ENCODE data around the gene PEAK1. TPM values are rescaled to one million over a fixed set of nuclear protein-coding genes. Genes with fewer than 3 reads are reported as not detected.

The PEAK1 gene
- polyA plus RNA-seq, 1 experiment: 40.7 TPM

- no peak for TF ChIP-seq CTCF (IDR thresholded peaks at IDR 0.05; ENCODE audit: insufficient read depth, low read depth, low read length)
- no peak for DNase-seq (ENCODE audit: low read depth)
- ChIA-PET CTCF (no interaction called here), POLR2A (no interaction called here)
- H3K4me3 ChIP-seq (ENCODE audit: low read depth, low read length): no peak overlapping the region
- H3K27me3 ChIP-seq (ENCODE audit: control insufficient read depth, insufficient read depth, low read length): no peaks in the 10 kb centered on the region
- H3K36me3 ChIP-seq (ENCODE audit: control insufficient read depth, insufficient read depth, low read length): no peaks in the 10 kb centered on the region; the same call in 1 of the 2 replicates
Observed at GRCh38 chr15:77361456-77361855, 58.4 kb downstream of the PEAK1 start.

- CTCF ChIA-PET: interaction anchor here (1.2 kb wide), 1 partner anchor 24 kb away, joined by 3 read pairs; no protein-coding TSS in a partner anchor
- POLR2A ChIA-PET: no interaction called here
- H3K27me3 ChIP-seq (ENCODE audit: control insufficient read depth, insufficient read depth, low read length): no peaks in the 10 kb centered on the region
- no peak for TF ChIP-seq CTCF (IDR thresholded peaks at IDR 0.05; ENCODE audit: insufficient read depth, low read depth, low read length)
- no peak overlapping the region for H3K4me3 ChIP-seq (ENCODE audit: low read depth, low read length)
- H3K36me3 ChIP-seq (ENCODE audit: control insufficient read depth, insufficient read depth, low read length): no peaks in the 10 kb centered on the region; the same call in 1 of the 2 replicates
- no peak for DNase-seq (ENCODE audit: low read depth)
Observed at GRCh38 chr15:77358545-77359240, 61.2 kb downstream of the PEAK1 start.

DNA sequence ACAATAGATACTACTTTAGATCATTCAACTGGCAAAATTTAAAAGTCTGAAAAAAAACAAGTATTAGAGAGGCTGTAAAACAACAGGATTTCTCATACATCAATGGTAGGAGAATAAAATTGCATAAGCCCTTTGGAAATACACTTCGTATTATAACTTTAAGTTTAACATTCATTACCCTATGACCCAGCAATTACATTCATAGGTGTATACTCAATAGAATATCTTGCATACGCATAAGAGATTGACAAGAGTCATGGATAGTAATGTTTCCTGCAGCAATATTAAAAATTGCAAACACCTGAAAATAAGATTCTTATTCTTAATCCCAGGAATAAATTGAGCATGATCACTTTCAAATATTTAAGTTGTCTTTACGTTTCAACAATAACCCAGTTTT is 63.6 kb downstream of the PEAK1 start:
- no peak for DNase-seq (ENCODE audit: low read depth)
- no peak for TF ChIP-seq CTCF (IDR thresholded peaks at IDR 0.05; ENCODE audit: insufficient read depth, low read depth, low read length)
- CTCF ChIA-PET: no interaction called here
- Histone ChIP-seq H3K4me3 (ENCODE audit: low read depth, low read length) (no peak overlapping the region), H3K27me3 (ENCODE audit: control insufficient read depth, insufficient read depth, low read length) (no peaks in the 10 kb centered on the region), H3K36me3 (ENCODE audit: control insufficient read depth, insufficient read depth, low read length) (no peaks in the 10 kb centered on the region)
- POLR2A ChIA-PET: interaction anchor here (0.6 to 0.7 kb wide), 2 partner anchors 11 to 37 kb away, joined by 3 to 4 read pairs; no protein-coding TSS in a partner anchor

DNA sequence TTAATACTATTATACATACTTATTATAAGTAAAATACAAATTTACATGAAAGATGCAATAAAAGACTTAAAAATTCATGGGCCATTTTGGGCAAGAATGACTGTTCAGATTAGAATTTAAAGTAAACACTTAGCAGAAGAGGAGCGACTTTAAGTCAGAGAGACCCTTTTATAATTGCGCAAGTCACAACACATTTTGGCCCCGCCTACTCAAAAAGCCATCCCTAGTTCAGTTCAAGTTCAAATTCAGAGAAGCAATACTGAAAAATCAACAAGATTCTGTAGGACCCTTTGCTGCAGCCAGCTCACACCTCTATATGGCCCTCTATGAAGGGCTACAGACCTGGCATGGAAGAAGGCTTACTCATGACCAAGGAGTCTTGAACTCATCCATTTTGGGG is 64.6 kb downstream of the PEAK1 start:
- CTCF ChIA-PET: no interaction called here
- no peaks in the 10 kb centered on the region for H3K36me3 ChIP-seq (ENCODE audit: control insufficient read depth, insufficient read depth, low read length)

GRCh38 chr15:77354063-77354462 is 65.8 kb downstream of the PEAK1 start:
- TF ChIP-seq CTCF (IDR thresholded peaks at IDR 0.05; ENCODE audit: insufficient read depth, low read depth, low read length): no peak
- DNase-seq (ENCODE audit: low read depth): no peak
- ChIA-PET CTCF (no interaction called here), POLR2A (interaction anchor here (0.6 kb wide), 1 partner anchor 1413 kb away, joined by 3 read pairs; no protein-coding TSS in a partner anchor)
- no peaks in the 10 kb centered on the region for H3K36me3 ChIP-seq (ENCODE audit: control insufficient read depth, insufficient read depth, low read length)
- no peak overlapping the region for H3K4me3 ChIP-seq (ENCODE audit: low read depth, low read length)
- H3K27me3 ChIP-seq (ENCODE audit: control insufficient read depth, insufficient read depth, low read length): no peaks in the 10 kb centered on the region

More for the DNA sequence above, 64.6 kb downstream of the PEAK1 start:
- H3K4me3 ChIP-seq (ENCODE audit: low read depth, low read length): no peak overlapping the region
- TF ChIP-seq CTCF (IDR thresholded peaks at IDR 0.05; ENCODE audit: insufficient read depth, low read depth, low read length): no peak
- no peak for DNase-seq (ENCODE audit: low read depth)
- H3K27me3 ChIP-seq (ENCODE audit: control insufficient read depth, insufficient read depth, low read length): no peaks in the 10 kb centered on the region
- POLR2A ChIA-PET: no interaction called here
